HEK293 (cell line): ENCODE measurements around the gene BZW2.

Experiments
- CTCF ChIA-PET: fragments of 350-600 bp; formaldehyde crosslinking; extraction: SDS; loops from one replicate; lab custom pipeline; 2021; ENCODE audit warnings: antibody characterized with exemption; lab: Yijun Ruan, JAX
- POLR2A ChIA-PET: fragments of 300-600 bp; formaldehyde crosslinking; extraction: SDS; loops from one replicate; lab custom pipeline; 2020; ENCODE audit warnings: antibody characterized with exemption, inconsistent platforms; lab: Yijun Ruan, JAX
- H3K27ac ChIP-seq: fragments of 200-500 bp; sonication (Bioruptor generic); 2 replicates; pipeline ENCODE4 v1.5.1; 2014; ENCODE audit warnings: low read depth, low read length, control low read depth, inconsistent platforms; ENCODE audit errors: extremely low read depth
- H3K36me3 ChIP-seq, 2 experiments: fragments of 200-500 bp in 1 of 2; sonication (Bioruptor generic) in 1 of 2; 1 replicate in 1 of 2; 2 replicates in 1 of 2; pipeline ENCODE4 v1.5.1; 2014 to 2017; ENCODE audit warnings: inconsistent platforms in 2 of 2, low read length in 2 of 2; ENCODE audit not compliant: control insufficient read depth in 2 of 2, insufficient read depth in 1 of 2
- H3K4me1 ChIP-seq: fragments of 200-500 bp; sonication (Bioruptor generic); 2 replicates; pipeline ENCODE4 v1.5.1; 2014; ENCODE audit warnings: mild to moderate bottlenecking, low read length, inconsistent platforms; ENCODE audit not compliant: control insufficient read depth, insufficient read depth
- H3K4me3 ChIP-seq: 2 replicates; pipeline ENCODE4 v1.5.1; 2011; ENCODE audit warnings: low read depth, mild to moderate bottlenecking, control low read depth, low read length, moderate library complexity
- H3K9me3 ChIP-seq: fragments of 200-500 bp; sonication (Bioruptor generic); 2 replicates; pipeline ENCODE4 v1.5.1; 2014; ENCODE audit warnings: low read depth, low read length, inconsistent platforms; ENCODE audit not compliant: control insufficient read depth, insufficient read depth
- KLF1 ChIP-seq: fragments of 450-650 bp; formaldehyde crosslinking; IDR thresholded peaks from 2 replicates; pipeline ENCODE4 v1.5.1; 2016; ENCODE audit warnings: missing biosample characterization, missing genetic modification characterization
- KLF16 ChIP-seq: fragments of 450-650 bp; formaldehyde crosslinking; IDR thresholded peaks from 2 replicates; pipeline ENCODE4 v1.5.1; 2017; ENCODE audit warnings: missing biosample characterization, missing genetic modification characterization
- MZF1 ChIP-seq: fragments of 450-650 bp; formaldehyde crosslinking; IDR thresholded peaks from 2 replicates; pipeline ENCODE4 v1.5.1; 2017; ENCODE audit warnings: missing biosample characterization, missing genetic modification characterization, borderline replicate concordance
- REST ChIP-seq: fragments of 450-650 bp; formaldehyde crosslinking; IDR thresholded peaks from 2 replicates; pipeline ENCODE4 v1.5.1; 2016; ENCODE audit warnings: missing biosample characterization, missing genetic modification characterization
- YY1 ChIP-seq: fragments of 450-650 bp; formaldehyde crosslinking; IDR thresholded peaks from 2 replicates; pipeline ENCODE4 v1.5.1; 2018; ENCODE audit warnings: missing biosample characterization, missing genetic modification characterization
- ZBTB20 ChIP-seq: fragments of 450-650 bp; formaldehyde crosslinking; IDR thresholded peaks from 2 replicates; pipeline ENCODE4 v1.5.1; 2016; ENCODE audit warnings: missing biosample characterization, missing genetic modification characterization
- ZNF155 ChIP-seq: fragments of 450-650 bp; formaldehyde crosslinking; IDR thresholded peaks from 2 replicates; pipeline ENCODE4 v1.5.1; 2016; ENCODE audit warnings: missing biosample characterization, missing genetic modification characterization
- ZNF311 ChIP-seq: fragments of 450-650 bp; formaldehyde crosslinking; IDR thresholded peaks from 2 replicates; pipeline ENCODE4 v1.5.1; 2017; ENCODE audit warnings: missing biosample characterization, missing genetic modification characterization, borderline replicate concordance
- ZNF324 ChIP-seq: fragments of 450-650 bp; formaldehyde crosslinking; IDR thresholded peaks from 2 replicates; pipeline ENCODE4 v1.5.1; 2016; ENCODE audit warnings: missing biosample characterization, missing genetic modification characterization
- ZNF426 ChIP-seq: fragments of 450-650 bp; formaldehyde crosslinking; IDR thresholded peaks from 2 replicates; pipeline ENCODE4 v1.5.1; 2017; ENCODE audit warnings: missing biosample characterization, missing genetic modification characterization, mild to moderate bottlenecking, inconsistent platforms, moderate library complexity
- ZNF433 ChIP-seq: fragments of 450-650 bp; formaldehyde crosslinking; IDR thresholded peaks from 2 replicates; pipeline ENCODE4 v1.5.1; 2016; ENCODE audit warnings: missing biosample characterization, missing genetic modification characterization, low read depth
- ZNF510 ChIP-seq: fragments of 450-650 bp; formaldehyde crosslinking; IDR thresholded peaks from 2 replicates; pipeline ENCODE4 v1.5.1; 2018; ENCODE audit warnings: mild to moderate bottlenecking, missing genetic modification characterization, missing biosample characterization; ENCODE audit not compliant: insufficient replicate concordance
- ZNF518A ChIP-seq: fragments of 450-650 bp; formaldehyde crosslinking; conservative IDR thresholded peaks from 2 replicates; pipeline ENCODE4 v1.5.1; 2016; ENCODE audit warnings: low read depth, missing biosample characterization, missing genetic modification characterization
- ZNF658 ChIP-seq: fragments of 450-650 bp; formaldehyde crosslinking; IDR thresholded peaks from 2 replicates; pipeline ENCODE4; 2016; ENCODE audit warnings: missing biosample characterization, missing genetic modification characterization
- ZNF792 ChIP-seq: fragments of 450-650 bp; formaldehyde crosslinking; IDR thresholded peaks from 2 replicates; pipeline ENCODE4 v1.5.1; 2016; ENCODE audit warnings: missing biosample characterization, missing genetic modification characterization
- TF ChIP-seq, protein P1 (sequence below): fragments of 450-650 bp; formaldehyde crosslinking; IDR thresholded peaks from 2 replicates; pipeline ENCODE4 v1.5.1; 2016; ENCODE audit warnings: missing biosample characterization, missing genetic modification characterization
- TF ChIP-seq, protein P2 (sequence below): sonication (generic); formaldehyde crosslinking; IDR thresholded peaks from 2 replicates; pipeline ENCODE4 v1.8.1; 2022; ENCODE audit warnings: mild to moderate bottlenecking, moderate library complexity, missing genetic modification reagents

Gene BZW2

GRCh38 chr7:16655394-16655793 is 9.4 kb downstream of the BZW2 start:
- no peak for TF ChIP-seq REST (tag by site-specific recombination)
- TF ChIP-seq ZNF518A (tag by site-specific recombination): no peak
- TF ChIP-seq YY1 (tag by site-specific recombination): no peak
- no peak for TF ChIP-seq ZNF426 (tag by site-specific recombination)
- TF ChIP-seq ZNF510 (tag by site-specific recombination): no peak
- TF ChIP-seq ZNF792: no peak
- TF ChIP-seq ZNF658 (tag by site-specific recombination): no peak
- TF ChIP-seq ZNF155 (tag by site-specific recombination): no peak
- TF ChIP-seq ZBTB20 (tag by site-specific recombination): no peak
- TF ChIP-seq KLF16 (tag by site-specific recombination): no peak
- no peak for TF ChIP-seq KLF1 (tag by site-specific recombination)
- TF ChIP-seq ZNF324 (tag by site-specific recombination): no peak
- TF ChIP-seq, protein P1, sequence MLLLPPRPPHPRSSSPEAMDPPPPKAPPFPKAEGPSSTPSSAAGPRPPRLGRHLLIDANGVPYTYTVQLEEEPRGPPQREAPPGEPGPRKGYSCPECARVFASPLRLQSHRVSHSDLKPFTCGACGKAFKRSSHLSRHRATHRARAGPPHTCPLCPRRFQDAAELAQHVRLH: no peak
- TF ChIP-seq ZNF311 (tag by site-specific recombination): no peak
- TF ChIP-seq, protein P2, sequence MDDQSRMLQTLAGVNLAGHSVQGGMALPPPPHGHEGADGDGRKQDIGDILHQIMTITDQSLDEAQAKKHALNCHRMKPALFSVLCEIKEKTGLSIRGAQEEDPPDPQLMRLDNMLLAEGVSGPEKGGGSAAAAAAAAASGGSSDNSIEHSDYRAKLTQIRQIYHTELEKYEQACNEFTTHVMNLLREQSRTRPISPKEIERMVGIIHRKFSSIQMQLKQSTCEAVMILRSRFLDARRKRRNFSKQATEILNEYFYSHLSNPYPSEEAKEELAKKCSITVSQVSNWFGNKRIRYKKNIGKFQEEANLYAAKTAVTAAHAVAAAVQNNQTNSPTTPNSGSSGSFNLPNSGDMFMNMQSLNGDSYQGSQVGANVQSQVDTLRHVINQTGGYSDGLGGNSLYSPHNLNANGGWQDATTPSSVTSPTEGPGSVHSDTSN (CRISPR knock-in tag): no peak
- no peak for TF ChIP-seq MZF1
- TF ChIP-seq ZNF433 (tag by site-specific recombination): no peak
- POLR2A ChIA-PET: no interaction called here

More at GRCh38 chr7:16655394-16655793, 9.4 kb downstream of the BZW2 start:
- no peak overlapping the region for H3K4me3 ChIP-seq
- no peaks in the 10 kb centered on the region for H3K36me3 ChIP-seq
- peaks cover 5% of the 10 kb centered on the region for H3K4me1 ChIP-seq
- H3K27ac ChIP-seq: no peak overlapping the region
- CTCF ChIA-PET: no interaction called here
- H3K9me3 ChIP-seq: no peaks in the 10 kb centered on the region
